Cortex of kidney (tissue), 1 donor: ENCODE results near the gene SPOP.

Experiments
- DNase-seq: peaks from one replicate; lab custom pipeline; 2025; lab: John Stamatoyannopoulos, UW

The SPOP gene

DNA sequence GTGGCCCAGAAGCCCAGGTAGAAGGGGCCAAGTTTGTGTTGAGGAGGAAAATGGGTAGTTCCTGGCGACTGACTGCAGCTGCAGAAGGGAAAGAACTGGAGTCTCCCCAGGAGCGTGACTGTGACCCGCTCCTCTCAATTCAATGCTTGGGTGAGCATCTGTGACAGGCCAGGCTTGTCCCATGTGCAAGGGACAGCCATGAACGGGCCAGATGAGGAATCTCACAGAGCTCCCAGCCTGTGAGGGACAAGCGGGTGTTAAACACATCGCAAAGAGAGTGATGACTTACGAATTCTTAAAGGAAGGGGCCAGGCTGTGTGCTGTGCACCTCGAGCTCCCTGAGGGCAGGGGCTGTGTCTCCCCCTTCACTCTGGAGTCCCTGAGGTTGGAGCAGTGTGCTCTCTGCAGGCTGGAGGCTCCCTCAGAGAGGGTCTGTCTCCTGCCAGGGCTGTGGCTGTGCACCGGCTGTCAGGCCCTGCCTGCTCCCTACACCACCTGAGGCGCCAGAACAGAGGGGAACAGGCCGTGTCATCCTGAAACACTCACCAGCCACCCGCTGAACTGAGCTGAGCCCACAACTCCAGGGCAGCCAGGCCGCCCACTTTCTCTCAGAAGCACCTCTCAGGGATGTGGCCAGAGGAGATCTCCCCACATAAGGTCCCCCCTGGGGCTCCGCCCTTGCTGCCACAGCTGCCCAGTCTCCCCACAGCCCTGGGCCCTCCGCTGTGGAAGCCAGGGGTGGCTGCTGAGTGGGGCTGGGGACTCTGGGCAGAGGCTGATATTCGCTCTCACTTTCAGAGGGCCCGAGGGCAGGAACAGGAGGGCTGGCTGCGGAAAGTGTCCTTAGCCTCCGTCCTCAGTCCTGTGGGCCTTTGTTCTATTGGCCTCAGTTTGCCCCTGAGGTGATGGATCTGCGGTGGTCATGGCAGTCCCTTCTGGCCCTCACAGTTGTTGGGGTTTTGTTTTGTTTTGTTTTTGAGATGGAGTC lies 127.9 kb downstream of the SPOP start:
- no peak for DNase-seq

GRCh38 chr17:49549311-49549605 lies 128.6 kb downstream of the SPOP start:
- DNase-seq = no peak
